NT2/D1 (cell line): ENCODE results near the gene CTTNBP2.

Source experiments
- SUZ12 ChIP-seq: IDR thresholded peaks from 2 replicates; pipeline ENCODE4 v1.6.1; 2011; ENCODE audit not compliant: insufficient read length, insufficient read depth; ENCODE audit errors: extremely low read depth
- ZNF274 ChIP-seq: IDR thresholded peaks from 2 replicates; pipeline ENCODE4 v1.6.1; 2011; ENCODE audit warnings: mild to moderate bottlenecking, low read depth, low read length

GRCh38 chr7:117718116-117718835 is 155.0 kb downstream of the CTTNBP2 start:
- no peak for TF ChIP-seq ZNF274
- no peak for TF ChIP-seq SUZ12
